ENCODE results near the gene FBXO31. TPM values are rescaled to one million over a fixed set of nuclear protein-coding genes. Genes with fewer than 3 reads are reported as not detected.

Gene FBXO31
- total RNA-seq, 1 experiment from 2014 or later = 18.8 TPM

DNA sequence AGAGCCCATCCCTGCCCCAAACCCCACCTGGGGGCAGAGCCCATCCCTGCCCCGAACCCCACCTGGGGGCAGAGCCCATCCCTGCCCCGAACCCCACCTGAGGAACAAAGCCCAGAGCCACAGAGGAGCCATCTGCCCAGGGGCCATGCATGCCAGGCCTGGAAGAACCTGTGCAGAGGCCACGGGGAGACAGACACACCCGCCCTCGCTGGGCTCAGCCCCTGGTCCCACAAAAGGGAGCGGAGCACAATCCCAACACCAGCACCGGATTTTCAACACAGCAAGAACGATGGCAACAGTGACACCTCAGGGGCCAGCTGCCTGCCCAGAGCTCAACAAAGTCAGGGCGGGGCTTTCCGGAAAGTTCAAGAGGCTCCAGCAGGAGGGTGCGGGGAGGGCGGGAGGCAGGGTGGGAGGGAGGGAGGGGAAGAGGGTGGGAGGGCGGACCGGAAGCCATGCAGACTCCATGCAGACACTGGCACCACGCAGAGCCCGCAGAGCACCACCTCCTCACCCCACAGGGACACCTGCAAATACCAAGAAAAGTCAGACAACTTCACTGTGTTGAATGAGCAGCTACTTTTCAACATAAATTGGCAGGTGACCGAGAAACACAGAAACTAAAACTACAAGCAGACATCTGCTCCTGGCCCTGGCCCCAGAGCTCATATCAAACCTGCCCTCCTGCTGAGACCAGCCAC is 38.5 kb downstream of the FBXO31 start:
- Histone ChIP-seq H3K79me2 (ENCODE audit: low read depth) (no peaks in the 10 kb centered on the region), H3K4me2 (no peak overlapping the region), H2AFZ (no peak overlapping the region), H3K27ac (no peak overlapping the region), H3K9me2 (ENCODE audit: insufficient read depth) (no peaks in the 10 kb centered on the region), H3K9me3 (ENCODE audit: insufficient read depth, low read depth) (no peaks in the 10 kb centered on the region), H3K4me1 (replicated peaks; ENCODE audit: insufficient read depth) (no peaks in the 10 kb centered on the region), H3K27me3 (ENCODE audit: insufficient read depth, low read depth) (no peaks in the 10 kb centered on the region), H3K4me3 (no peak overlapping the region), H3F3A (ENCODE audit: insufficient read depth, low read depth) (no peaks in the 10 kb centered on the region), H3K36me3 (ENCODE audit: low read depth) (no peaks in the 10 kb centered on the region), H4K20me1 (ENCODE audit: insufficient read depth) (peaks cover 3% of the 10 kb centered on the region)
- TF ChIP-seq EZH2 (IDR thresholded peaks at IDR 0.05; ENCODE audit: low read depth) = no peak
- TF ChIP-seq, protein P1, sequence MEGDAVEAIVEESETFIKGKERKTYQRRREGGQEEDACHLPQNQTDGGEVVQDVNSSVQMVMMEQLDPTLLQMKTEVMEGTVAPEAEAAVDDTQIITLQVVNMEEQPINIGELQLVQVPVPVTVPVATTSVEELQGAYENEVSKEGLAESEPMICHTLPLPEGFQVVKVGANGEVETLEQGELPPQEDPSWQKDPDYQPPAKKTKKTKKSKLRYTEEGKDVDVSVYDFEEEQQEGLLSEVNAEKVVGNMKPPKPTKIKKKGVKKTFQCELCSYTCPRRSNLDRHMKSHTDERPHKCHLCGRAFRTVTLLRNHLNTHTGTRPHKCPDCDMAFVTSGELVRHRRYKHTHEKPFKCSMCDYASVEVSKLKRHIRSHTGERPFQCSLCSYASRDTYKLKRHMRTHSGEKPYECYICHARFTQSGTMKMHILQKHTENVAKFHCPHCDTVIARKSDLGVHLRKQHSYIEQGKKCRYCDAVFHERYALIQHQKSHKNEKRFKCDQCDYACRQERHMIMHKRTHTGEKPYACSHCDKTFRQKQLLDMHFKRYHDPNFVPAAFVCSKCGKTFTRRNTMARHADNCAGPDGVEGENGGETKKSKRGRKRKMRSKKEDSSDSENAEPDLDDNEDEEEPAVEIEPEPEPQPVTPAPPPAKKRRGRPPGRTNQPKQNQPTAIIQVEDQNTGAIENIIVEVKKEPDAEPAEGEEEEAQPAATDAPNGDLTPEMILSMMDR (conservative IDR thresholded peaks at IDR 0.05) = no peak
- ChIA-PET CTCF (no interaction called here), POLR2A (ENCODE audit: unreplicated experiment) (interaction anchor here (0.6 kb wide), 1 partner anchor 20 kb away, joined by 4 read pairs; no protein-coding TSS in a partner anchor)
- BruUV-seq (replicated peaks) = no TSS peak
- intact Hi-C loops (cut with micrococcal nuclease; ENCODE audit: unreplicated experiment) = no loop called here
- no peak for DNase-seq

DNA sequence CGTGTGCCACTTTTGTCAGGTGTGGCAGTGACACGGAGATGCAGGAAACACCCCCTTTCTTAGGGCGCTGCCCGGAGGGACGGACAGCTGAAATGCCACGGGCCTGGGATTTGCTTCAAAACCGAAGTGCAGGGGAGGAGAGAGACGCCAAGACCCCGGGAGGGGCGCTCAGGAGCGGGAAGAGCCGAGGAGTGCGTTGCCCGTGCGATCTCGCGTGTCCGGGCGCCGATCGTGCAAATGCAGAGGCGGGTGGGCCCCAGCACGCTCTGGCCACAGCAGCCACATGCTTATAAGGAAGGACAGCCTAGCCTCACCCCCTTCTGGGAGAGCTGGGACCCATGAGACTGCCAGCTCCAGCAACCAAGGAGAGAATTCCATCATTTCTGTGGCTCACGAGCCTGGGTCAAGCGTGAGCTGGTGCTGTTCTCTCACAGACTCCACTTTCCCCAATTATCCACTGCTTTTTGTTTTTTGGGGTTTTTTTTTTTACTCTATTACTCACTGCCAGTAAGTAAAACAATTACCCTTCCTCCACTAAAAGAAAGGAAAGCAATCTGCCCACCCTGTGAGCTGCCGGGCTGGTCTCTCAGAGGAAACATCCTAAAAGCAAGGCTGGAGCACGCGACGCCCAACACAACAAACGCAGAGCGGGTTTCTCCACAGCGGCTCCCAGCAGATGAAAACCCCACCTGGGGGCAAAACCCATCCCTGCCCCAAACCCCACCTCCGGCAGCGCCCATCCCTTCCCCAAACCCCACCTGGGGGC is 39.2 kb downstream of the FBXO31 start:
- Histone ChIP-seq H3K4me1 (replicated peaks; ENCODE audit: insufficient read depth) (no peaks in the 10 kb centered on the region), H3K36me3 (ENCODE audit: low read depth) (no peaks in the 10 kb centered on the region), H3F3A (ENCODE audit: insufficient read depth, low read depth) (no peaks in the 10 kb centered on the region), H3K9me3 (ENCODE audit: insufficient read depth, low read depth) (no peaks in the 10 kb centered on the region), H3K27me3 (ENCODE audit: insufficient read depth, low read depth) (no peaks in the 10 kb centered on the region), H3K4me2 (no peak overlapping the region), H3K9me2 (ENCODE audit: insufficient read depth) (no peaks in the 10 kb centered on the region), H2AFZ (no peak overlapping the region), H4K20me1 (ENCODE audit: insufficient read depth) (peaks cover 3% of the 10 kb centered on the region), H3K4me3 (no peak overlapping the region), H3K27ac (no peak overlapping the region), H3K79me2 (ENCODE audit: low read depth) (no peaks in the 10 kb centered on the region)
- ChIA-PET POLR2A (ENCODE audit: unreplicated experiment) (interaction anchor here (0.6 kb wide), 1 partner anchor 20 kb away, joined by 4 read pairs; no protein-coding TSS in a partner anchor), CTCF (interaction anchor here (0.6 kb wide), 1 partner anchor 43 kb away, joined by 4 read pairs; no protein-coding TSS in a partner anchor)
- no peak for TF ChIP-seq EZH2 (IDR thresholded peaks at IDR 0.05; ENCODE audit: low read depth)
- TF ChIP-seq, protein P1 (conservative IDR thresholded peaks at IDR 0.05) = no peak
- no peak for DNase-seq
- intact Hi-C loops (cut with micrococcal nuclease; ENCODE audit: unreplicated experiment) = no loop called here
- BruUV-seq (replicated peaks) = no TSS peak

DNA sequence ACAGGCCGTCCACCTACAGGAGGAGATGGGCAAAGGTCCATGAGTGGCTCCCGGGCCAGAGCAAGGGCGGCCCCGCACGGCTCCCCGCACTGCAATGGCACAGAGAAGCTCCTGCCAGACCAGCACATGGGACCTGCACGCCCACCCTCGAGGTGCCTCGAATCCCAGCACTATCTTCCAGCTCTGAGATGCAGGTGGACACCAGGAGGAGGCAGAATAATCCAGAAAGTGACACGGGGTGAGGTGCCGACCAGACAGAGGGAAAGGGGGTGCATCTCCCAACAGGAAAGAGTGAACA is 39.9 kb downstream of the FBXO31 start:
- H3K36me3 ChIP-seq (ENCODE audit: low read depth) = no peaks in the 10 kb centered on the region
- intact Hi-C loops (cut with micrococcal nuclease; ENCODE audit: unreplicated experiment) = no loop called here
- DNase-seq = no peak
- H2AFZ ChIP-seq = no peak overlapping the region
- peaks cover 3% of the 10 kb centered on the region for H4K20me1 ChIP-seq (ENCODE audit: insufficient read depth)
- TF ChIP-seq EZH2 (IDR thresholded peaks at IDR 0.05; ENCODE audit: low read depth) = no peak
- TF ChIP-seq, protein P1 (conservative IDR thresholded peaks at IDR 0.05) = no peak
- H3K9me3 ChIP-seq (ENCODE audit: insufficient read depth, low read depth) = no peaks in the 10 kb centered on the region
- no peaks in the 10 kb centered on the region for H3K9me2 ChIP-seq (ENCODE audit: insufficient read depth)
- no peak overlapping the region for H3K27ac ChIP-seq
- no peaks in the 10 kb centered on the region for H3K79me2 ChIP-seq (ENCODE audit: low read depth)
- H3F3A ChIP-seq (ENCODE audit: insufficient read depth, low read depth) = no peaks in the 10 kb centered on the region
- H3K27me3 ChIP-seq (ENCODE audit: insufficient read depth, low read depth) = no peaks in the 10 kb centered on the region
- ChIA-PET CTCF (interaction anchor here (0.6 kb wide), 1 partner anchor 43 kb away, joined by 4 read pairs; no protein-coding TSS in a partner anchor), POLR2A (ENCODE audit: unreplicated experiment) (no interaction called here)
- no peaks in the 10 kb centered on the region for H3K4me1 ChIP-seq (replicated peaks; ENCODE audit: insufficient read depth)
- H3K4me2 ChIP-seq = no peak overlapping the region
- BruUV-seq (replicated peaks) = no TSS peak
- H3K4me3 ChIP-seq = no peak overlapping the region

All from PC-9 (cell line).